B cell (primary cell): ENCODE measurements around the gene HACD2.

Source experiments
- CTCF ChIP-seq: fragments of 200-600 bp; IDR thresholded peaks from one replicate; pipeline ENCODE4 v1.8.0; 2022; ENCODE audit warnings: antibody characterized with exemption, mild to moderate bottlenecking
- EZH2 ChIP-seq: IDR thresholded peaks from 2 replicates; pipeline ENCODE4 v1.6.1; 2012; ENCODE audit warnings: borderline replicate concordance, low read depth, mild to moderate bottlenecking, moderate library complexity, low read length; ENCODE audit not compliant: insufficient read depth, poor library complexity, severe bottlenecking

- TF ChIP-seq CTCF (no peak), EZH2 (no peak)
These were observed 137.5 kb downstream of the HACD2 start for GRCh38 chr3:123447416-123447748.
